C4-2B (cell line): ENCODE data around the gene CD200R1.

Experiments
- ZFX ChIP-seq: fragments of 450-650 bp; IDR thresholded peaks from 2 replicates; pipeline ENCODE4 v1.6.1; 2017
- TF ChIP-seq, protein P1 (sequence below): fragments of 450-650 bp; conservative IDR thresholded peaks from 2 replicates; pipeline ENCODE4 v1.5.1; 2017; ENCODE audit warnings: mild to moderate bottlenecking

DNA sequence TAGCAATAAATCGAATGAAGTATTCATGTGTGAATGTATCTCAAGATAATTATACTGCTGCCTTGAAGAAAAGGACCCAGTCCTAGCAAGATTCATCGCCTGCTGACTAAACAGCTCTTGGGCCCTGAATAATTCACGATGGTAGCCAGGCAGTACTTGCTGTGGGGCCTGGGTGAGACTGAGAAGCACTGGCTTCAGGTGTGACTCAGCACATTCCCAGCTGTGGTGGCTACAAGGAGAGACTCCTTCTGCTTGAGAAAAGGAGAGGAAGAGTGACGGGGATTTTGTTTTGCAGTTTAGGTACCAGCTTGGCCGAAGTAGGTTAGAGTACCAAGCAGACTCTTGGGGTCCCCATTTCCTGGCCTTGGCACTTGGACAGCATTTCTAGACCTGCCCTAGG is 80.6 kb downstream of the CD200R1 start:
- TF ChIP-seq, protein P1, sequence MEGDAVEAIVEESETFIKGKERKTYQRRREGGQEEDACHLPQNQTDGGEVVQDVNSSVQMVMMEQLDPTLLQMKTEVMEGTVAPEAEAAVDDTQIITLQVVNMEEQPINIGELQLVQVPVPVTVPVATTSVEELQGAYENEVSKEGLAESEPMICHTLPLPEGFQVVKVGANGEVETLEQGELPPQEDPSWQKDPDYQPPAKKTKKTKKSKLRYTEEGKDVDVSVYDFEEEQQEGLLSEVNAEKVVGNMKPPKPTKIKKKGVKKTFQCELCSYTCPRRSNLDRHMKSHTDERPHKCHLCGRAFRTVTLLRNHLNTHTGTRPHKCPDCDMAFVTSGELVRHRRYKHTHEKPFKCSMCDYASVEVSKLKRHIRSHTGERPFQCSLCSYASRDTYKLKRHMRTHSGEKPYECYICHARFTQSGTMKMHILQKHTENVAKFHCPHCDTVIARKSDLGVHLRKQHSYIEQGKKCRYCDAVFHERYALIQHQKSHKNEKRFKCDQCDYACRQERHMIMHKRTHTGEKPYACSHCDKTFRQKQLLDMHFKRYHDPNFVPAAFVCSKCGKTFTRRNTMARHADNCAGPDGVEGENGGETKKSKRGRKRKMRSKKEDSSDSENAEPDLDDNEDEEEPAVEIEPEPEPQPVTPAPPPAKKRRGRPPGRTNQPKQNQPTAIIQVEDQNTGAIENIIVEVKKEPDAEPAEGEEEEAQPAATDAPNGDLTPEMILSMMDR = no peak
- no peak for TF ChIP-seq ZFX
